Dedifferentiated amniotic fluid mesenchymal stem cell (primary cell): ENCODE measurements around the gene GRIK2.

ENCODE experiments used
- DNase-seq: peaks from one replicate; pipeline ENCODE4 v3.0.0-alpha.2; 2016; ENCODE audit errors: extremely low spot score

Gene GRIK2

DNA sequence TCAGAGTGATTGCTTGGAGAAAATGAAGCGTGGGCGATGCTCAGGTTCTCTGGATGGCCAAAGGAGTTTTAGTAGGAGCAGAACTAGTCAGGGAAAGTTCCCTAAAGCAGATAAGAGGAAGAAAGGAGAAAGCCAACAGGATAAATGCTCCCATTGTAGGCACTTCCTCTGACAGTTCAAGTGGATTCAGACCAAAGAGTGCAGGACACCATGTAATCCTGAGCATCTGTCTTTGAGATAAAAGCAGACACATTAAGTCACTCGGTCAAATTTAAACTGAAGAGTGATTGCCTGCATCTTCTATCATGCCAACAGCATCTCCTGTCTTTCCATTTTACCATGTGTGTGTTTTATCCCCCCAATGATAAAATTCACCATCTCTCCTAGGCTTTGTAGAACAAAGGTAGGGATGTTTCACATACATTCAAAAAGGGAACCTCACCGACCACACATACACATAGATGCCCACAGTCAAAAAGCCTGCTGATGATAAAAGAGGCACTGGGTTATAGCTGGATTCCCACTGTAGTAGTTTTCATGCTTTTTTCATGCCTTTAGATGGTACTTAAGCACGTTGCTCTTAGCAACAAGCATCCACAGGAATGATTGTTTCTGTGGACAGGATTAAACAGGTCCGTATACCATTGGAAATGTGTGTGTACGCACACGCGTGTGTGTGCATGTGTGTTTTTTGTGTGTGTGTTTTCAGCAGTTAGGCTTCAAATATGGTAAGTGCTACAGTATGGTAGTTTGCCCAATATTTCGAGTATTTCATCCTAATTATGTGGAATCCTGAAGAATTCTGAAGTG is 7.0 kb downstream of the GRIK2 start:
- DNase-seq = no peak

DNA sequence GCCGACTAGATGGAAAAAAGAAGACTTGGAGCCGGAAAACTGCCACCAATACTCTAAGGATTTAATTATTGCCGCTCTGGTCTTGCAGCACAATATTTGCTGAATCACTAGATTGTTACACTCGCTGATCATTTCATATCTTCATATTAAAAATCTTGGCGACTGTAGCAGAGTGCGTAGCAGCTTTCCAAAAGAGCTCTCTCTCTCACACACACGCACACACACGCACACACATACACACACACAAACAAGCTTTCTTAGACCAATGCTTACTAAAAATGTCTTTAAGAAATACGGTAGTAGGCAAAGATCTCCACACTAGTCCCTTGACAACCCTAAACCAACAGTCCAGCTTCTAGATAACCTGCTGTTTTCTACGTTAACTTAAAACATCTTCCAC is 7.7 kb downstream of the GRIK2 start:
- no peak for DNase-seq

DNA sequence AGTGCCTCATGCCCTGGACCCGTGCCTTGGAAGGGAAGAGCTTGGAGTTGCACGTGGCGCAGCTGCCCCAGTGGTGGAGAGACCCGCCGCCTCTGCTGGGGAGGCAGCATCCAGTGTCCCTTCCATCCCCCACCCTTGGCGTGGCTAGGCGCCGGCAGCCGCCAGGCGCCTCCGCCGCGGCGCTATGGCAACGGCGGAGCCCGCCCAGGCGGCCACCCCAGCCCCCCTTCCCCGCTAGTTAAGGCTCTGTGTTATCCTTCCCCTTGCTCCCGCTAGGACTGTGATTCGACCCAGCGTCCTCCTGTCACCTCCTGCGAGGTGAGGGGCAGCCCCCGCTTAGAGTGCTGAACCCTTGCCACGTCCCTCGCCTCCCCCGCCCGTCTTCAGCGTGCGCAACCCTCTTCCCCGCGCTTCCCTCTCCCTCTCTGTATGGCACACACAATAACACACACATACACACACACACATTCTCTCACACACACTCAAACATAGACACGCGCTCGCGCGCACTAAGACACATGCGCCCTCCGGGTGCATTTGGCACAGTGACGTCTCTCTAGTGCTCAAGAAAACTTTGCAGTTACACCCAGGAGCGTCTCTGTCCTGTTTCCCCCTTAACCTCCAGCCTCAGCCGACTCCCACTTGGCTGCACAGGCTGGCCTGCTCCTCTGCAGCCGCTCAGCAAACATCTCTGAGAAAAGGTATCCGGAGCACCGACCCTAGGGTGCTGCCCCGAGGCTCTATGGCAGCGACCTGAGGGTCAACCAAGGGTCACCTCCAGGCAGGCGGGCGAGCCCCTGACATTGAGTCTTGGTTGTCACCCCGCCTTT is 8.5 kb downstream of the GRIK2 start:
- no peak for DNase-seq

DNA sequence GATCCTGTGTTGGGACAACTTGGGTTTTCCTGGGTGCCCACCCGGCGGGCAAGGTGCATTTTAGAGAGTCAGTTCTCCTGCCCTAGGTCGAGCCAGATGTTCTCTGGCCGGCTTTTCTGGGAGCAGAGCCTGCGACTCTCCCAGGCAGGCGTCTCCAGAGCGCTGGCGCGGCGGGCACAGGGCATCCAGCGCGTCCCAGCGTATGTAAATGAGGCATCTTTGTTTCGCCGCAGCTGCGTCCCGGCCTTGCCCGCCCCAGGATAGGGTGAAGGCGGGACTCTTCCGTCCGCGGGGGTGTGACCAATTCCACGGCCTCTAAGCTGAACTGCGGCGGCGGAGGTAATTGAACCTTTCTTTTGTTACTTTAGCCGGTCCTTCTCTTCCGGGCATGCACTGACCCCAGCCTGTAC is 9.1 kb downstream of the GRIK2 start:
- DNase-seq = no peak

DNA sequence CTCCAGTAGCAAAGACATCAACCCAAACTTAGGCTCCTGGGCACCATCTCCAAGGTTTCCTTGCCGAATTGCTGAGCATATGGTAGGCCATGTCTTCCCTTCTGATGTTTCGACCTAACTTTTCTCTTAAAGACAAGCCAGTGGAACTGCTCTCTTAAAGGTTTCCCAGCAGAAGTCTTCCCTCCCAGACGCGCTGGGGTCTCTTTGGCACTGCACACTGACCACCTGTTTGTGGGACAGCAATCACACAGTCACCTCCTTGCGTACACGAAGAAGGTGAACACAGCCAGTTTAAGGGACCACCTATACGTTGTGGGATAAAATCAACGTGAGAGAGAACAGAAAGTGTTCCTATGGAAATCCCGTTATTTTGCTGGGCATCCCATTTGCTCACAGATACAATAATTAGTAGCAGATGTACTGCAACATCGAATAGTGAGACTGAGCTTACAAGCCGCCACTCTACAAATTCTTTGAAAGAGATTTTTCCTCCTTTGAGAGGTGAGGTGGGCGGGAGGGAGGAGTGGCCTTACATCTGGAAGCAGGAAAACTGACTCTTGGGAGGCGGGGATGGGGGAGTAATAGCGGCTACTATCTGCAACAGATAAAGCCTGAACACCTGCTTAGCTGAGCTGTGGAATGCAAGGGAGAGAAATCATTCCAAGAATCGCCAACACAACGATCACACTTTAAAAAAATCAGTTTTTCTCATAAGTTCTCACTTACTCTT is 9.9 kb downstream of the GRIK2 start:
- DNase-seq = no peak

DNA sequence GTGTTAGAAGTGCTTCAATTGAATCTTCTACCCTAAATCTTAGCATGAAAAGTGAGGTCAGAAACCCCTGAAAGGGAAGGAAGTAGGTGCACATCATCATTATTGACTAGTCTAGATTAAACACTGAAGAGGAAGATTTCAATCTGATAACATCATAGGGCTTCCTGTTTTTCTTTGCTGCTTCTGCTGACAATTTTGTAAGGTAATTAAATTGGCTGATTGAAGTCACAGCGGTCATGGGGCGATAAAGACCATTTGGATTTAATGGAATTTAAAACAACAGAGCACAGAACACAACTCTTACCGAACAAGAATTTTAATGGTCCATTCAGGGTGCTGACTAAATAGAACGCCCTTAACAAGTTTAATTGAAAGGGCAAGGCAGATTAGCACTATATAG is 11.3 kb downstream of the GRIK2 start:
- no peak for DNase-seq

DNA sequence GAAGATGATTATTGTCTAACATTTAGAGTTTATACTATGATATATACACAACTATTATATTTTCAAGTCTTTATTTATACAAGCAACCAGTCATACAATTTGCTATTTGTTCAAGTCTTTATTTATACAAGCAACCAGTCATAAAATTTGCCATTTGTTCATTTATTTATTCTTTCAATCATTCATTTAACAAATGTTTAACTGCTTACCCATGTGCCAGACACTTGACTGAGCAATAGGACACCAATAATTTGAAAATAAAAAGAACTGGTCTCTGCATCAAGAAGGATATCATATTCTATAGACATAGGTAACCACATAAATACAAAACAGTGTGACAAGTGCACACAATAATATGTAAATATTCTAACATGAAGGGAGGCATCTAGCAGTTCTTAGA is 20.3 kb downstream of the GRIK2 start:
- DNase-seq = no peak

DNA sequence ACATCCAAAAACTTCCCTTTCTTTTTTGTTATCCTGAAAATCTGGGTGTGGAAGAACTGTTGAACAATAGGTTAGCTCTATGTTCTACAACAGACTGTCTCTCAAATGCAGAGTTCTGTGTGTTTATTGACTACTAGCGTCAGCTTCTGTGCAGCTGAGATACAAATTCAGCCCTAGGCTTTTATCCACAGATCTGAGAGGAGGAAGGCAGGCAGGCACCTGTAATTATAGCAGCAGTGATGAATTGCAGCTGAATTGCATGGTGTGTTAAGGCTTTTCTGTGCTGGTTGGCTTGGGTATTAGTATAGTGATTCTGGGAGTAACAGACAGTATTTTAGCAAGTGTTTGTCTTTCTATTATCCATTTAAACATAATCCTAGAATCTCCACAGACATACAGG is 24.4 kb downstream of the GRIK2 start:
- no peak for DNase-seq

DNA sequence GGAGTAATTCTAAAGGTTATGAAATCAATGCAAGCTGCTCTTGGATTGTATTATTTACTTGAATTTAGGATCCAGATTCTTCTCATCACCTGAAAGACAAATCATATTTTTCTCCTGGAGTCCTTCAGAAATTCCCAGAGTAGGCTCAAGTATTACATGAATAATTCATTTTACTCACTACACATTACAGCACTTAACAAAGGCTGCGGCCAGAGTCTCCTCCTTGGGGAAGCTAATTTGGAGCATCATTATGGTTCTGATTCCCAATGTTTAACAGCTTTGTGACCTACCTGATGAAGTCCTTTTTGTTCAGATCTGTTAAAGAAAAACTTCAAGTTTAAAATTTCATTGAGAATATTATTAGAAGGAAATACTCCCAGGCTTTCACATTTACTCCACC is 28.7 kb downstream of the GRIK2 start:
- no peak for DNase-seq

DNA sequence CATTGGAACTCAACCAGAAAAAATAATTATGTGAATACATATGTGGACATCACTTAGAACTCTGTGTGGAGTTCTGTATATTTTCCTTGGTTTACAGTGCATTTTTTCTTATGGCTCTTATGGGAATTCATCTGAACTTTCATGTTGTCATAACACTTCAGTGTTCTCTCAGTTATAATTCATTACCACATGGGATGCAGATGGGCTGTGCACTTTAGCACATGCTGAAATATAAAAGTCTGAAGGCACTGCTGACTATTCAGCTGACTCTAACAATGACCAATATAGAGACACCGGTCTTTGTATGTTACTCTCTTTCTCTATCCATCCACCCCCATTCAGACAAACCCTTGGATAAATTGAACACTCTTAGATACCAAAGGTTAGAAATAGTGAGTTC is 29.3 kb downstream of the GRIK2 start:
- no peak for DNase-seq

DNA sequence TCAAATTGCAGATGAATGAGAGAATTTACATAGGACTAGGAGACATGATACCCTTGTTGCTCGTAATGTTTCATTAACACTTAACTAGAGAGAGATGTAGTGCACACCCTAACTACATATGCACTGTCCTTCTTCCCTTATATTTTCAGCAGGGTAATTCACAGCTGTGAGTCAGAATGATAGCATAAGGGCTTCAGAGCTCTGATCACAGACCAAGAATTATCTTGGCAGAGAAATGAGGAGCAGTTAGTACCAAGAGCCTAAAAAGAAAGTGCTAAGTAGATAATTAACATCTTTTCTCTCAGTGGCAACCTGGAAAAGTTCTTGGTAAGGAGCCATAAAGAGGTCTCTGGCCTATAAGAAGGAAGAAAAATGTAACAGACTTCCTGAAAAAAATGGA is 35.8 kb downstream of the GRIK2 start:
- DNase-seq = no peak

DNA sequence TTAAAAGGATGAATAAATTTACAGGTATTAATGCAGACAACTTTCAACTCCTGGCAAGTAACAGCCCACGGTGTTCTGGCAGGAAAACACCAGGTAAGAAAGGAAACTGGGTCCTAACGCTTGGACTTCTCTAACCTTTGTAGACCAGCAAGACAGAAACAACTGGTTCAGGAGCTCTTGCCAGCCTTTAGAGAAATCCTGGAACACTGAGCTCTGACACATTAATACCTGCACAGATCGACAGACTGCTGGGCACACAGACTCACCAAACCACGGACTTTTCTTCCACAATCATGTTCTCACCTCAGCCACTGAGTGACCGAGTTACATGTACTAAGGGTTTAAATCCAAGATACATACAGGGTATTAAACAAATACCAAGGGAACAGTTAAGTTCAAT is 36.3 kb downstream of the GRIK2 start:
- no peak for DNase-seq

DNA sequence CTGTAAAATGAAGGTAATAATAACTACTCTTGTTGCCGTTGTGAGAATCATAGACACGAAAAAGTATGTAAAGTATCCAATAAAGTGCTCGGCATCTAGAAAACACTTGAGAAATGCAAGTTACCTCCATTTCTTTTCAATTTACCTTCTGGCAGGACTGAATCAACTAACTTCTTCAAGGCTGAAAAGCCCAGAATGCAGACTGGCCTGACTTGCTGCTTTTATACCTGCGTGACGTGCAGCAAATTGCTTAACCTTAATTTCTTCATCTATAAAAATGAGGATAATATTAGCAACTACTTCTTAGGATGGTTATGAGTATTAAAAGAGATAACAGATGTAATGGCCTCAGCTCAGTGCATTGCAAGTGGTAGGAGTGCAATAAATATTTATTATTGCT is 39.6 kb downstream of the GRIK2 start:
- DNase-seq = no peak

DNA sequence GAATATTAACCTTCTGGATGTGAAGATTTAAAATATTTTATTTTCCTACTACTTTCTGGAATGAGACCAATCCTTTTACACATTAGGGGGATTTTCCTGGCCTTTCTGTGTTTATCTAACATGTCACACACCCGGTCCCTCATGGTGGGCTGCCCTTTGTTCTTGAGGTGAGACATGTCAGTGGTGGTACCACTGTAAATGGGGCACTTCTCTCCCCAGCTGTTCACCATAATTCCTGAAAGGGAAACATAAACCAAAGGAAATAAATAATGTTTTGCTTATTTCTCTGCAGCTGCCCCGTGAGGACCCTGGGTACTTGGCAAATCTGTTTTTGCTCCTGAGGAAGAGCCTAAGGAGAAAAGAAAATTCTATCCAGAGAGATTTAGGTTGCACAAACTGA is 41.1 kb downstream of the GRIK2 start:
- no peak for DNase-seq

DNA sequence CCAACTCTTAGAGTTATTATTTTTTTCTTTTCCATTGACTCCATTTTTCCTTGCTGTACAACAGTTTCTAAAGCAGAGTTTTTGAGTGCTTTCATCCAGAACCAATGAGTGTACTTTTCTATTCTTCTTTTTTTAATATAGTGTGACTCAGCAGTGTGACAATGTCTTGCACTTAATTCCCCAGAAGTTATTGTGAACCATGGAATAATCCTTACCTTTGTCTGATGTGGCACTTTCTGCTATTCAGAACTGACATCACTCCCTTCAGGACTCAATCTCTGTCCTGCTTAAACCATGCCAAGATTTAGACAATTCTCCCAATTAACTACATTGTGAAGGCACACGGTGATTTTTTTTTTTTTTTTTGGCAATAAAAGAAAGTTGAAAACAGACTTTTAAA is 41.5 kb downstream of the GRIK2 start:
- no peak for DNase-seq

DNA sequence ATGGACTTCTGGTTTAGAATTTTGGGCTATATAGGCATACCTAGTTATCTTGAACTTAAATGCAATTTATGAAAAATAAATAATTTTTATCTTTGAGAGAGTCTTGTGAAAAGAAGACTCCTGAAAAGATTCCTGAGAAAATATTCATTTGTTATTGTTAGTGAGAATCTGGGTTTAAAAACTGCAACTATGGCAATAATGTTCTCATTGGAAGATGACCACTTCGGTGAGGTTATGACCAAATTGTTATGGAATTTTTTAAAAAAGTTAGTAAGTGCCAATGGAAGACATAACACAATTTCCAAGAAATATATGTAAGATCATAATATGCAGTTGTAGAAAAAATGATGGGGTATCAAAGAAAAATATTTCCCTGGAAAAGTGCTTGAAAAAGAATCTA is 46.3 kb downstream of the GRIK2 start:
- no peak for DNase-seq

DNA sequence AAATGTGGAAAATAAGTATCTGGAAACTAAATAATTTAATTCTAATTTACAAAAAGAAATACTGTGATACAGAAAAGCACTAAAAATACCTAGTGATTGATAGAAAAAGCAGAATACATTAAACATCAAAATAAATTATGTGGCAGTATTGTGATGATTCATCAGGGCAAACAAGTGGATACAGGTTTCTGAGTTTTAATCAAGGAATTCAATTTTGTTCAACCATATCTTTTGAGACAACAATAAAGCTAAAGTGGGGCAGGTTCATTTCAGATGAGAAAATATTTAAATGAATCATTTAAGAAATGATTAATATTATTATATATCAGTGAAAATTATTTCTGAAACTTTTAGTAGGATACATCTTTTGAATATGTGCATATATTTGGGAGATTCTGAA is 49.8 kb downstream of the GRIK2 start:
- DNase-seq = no peak

DNA sequence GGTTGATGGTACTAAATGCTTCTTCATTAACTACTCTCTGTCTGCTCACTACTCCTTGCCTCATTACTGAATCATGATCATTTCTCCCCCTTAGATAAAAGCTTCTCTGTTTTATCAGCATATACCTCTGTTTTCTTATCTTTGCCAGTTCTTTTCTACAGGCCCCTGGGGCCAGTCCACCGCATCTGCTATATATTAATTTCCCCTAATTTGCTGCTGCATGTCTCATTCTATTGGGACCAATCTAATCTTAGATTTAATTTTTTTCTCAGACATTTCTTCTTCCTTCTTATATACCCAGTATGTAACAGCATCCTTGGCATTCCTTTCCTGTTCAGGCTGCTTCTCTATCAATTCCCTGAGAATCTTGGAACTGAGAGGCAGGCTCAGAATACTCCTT is 51.2 kb downstream of the GRIK2 start:
- DNase-seq = no peak

DNA sequence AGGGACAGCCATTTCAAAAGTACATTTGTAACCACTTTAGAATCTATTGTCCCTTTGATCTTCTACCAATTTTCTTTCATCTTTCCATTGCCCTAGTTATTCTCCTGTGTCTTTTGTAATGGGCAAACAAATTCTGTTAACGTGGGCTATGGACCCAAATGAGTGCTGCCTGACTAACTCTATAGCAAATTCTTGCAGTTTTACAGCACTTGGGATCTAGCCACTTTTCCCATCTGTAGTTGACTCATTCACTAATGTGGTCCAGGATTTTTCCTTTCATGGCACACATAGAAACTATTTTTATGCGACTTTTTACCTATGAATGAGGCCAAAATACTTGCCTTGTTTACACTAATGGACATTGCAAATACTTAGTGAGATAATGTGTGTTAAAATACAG is 52.0 kb downstream of the GRIK2 start:
- no peak for DNase-seq

DNA sequence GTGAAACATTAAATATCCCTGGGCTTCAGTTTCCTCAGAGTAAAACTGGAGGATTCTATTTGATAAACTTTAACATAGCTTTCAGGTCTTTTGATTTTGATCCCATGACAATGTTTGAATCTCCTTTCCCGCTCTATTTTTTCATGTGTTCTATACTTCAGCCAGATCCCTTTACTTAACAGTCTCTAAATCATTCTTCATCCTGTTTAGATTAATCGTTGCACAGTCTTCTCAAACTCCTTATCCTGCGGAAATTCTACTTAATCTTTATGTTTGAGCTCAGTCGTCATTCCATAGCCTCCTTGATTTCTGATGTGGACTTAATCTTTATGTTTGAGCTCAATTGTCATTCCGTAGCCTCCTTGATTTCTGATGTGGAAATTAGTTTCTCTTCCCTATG is 57.4 kb downstream of the GRIK2 start:
- no peak for DNase-seq

DNA sequence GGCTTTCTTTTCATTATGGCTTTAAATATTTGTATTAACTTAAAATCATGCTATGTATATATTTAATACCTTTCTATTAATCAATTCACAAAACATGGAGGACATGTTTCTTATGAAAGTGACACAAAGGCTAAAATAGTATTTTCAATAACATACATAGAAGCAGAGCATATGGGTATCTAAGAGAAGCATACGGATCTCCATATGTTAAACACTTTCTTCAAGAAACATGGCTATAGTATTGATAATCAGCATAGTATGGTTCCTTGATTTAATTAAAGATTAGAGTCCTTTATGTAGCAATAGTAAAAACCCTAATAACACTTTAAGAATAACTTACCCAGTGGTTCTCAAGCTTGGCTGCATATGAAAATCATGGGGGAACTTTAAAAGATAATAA is 58.5 kb downstream of the GRIK2 start:
- no peak for DNase-seq

DNA sequence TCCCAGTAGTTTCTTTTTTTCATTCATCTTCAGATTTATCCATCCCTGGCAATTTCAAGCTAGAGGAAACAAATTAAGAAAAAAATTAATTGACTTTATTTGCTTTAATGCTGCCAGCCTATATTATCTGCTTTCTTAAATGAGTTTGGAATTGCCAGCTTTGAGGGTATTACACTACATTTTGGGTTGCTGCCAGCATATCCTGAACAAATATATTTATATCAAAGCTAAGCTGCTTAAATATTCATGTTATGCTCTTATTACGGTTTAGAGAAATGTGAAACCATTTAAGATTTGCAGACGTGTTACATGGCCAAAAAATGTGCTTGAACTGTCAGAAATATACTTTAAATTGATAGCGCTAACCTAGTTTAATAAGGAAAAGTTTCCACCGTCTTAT is 59.7 kb downstream of the GRIK2 start:
- DNase-seq = no peak
